ENCODE measurements around the gene GRIK5. TPM values are rescaled to one million over a fixed set of nuclear protein-coding genes. Genes with fewer than 3 reads are reported as not detected.

The GRIK5 gene
- total and polyA plus RNA-seq, 2 of the 8 experiments (the other 6 are each of a cell fraction or from before 2014, with no cell fraction given): 17.8 to 42.9 TPM

DNA sequence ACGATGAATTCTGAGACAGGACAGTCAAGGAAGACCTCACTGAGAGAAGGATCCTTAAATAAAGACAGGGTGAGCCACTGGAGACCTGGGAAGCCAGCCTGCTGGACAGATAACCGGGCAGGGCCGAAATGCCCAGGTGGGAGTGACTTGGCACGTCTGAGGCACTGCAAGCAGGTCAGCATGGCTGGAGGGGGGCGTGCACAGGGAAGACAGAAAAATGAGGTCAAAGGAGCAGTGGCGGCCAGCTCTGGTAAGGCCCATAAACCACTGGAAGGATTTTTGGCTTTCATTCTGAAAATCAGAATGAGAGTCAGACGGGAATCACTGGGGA, 70.2 kb downstream of the GRIK5 start:
- Histone ChIP-seq H3K79me2 (ENCODE audit: control insufficient read depth in 1 of 2, insufficient read depth in 2 of 2, low read length in 2 of 2) (no peaks in the 10 kb centered on the region), H3K14ac (ENCODE audit: insufficient read length) (no peak overlapping the region)

More for the DNA sequence above, 70.2 kb downstream of the GRIK5 start:
- H3K9ac ChIP-seq (replicated peaks in 1 of 4; ENCODE audit: extremely low read depth in 1 of 4, low read depth in 3 of 4, low read length in 3 of 4): no peak overlapping the region
- DNase-seq (ENCODE audit: low read depth in 1 of 2, low spot score in 2 of 2) (no peak), FAIRE-seq (no peak)
- H3K9me3 ChIP-seq (ENCODE audit: insufficient read depth in 2 of 2, low read depth in 1 of 2, low read length in 1 of 2): no peaks in the 10 kb centered on the region
- peaks cover 10 to 59% (median 50%) of the 10 kb centered on the region in 4 experiments for H3K27me3 ChIP-seq (replicated peaks in 1 of 4; ENCODE audit: control insufficient read depth in 3 of 4, extremely low read depth in 1 of 4, insufficient read depth in 3 of 4, low read length in 3 of 4)
- TF ChIP-seq BCL11A (IDR thresholded peaks at IDR 0.05; ENCODE audit: low read depth in 2 of 2, low read length in 2 of 2) (no peak), GTF2F1 (IDR thresholded peaks at IDR 0.05; ENCODE audit: borderline replicate concordance, low read depth, low read length) (no peak), CTBP2 (IDR thresholded peaks at IDR 0.05; ENCODE audit: borderline replicate concordance, insufficient read depth, insufficient read length, low read length) (no peak), EZH2 (IDR thresholded peaks at IDR 0.05; ENCODE audit: low read depth, low read length, severe bottlenecking) (peak; percentile 52)
- peaks cover 9 to 21% of the 10 kb centered on the region in 2 experiments for H4K20me1 ChIP-seq (replicated peaks in 1 of 2; ENCODE audit: control insufficient read depth in 1 of 2, insufficient read depth in 2 of 2, low read length in 2 of 2)
- H2BK120ac ChIP-seq (replicated peaks; ENCODE audit: low read depth, low read length): no peak overlapping the region
- no peak overlapping the region for H3K4ac ChIP-seq (replicated peaks; ENCODE audit: insufficient read length, low read depth, low read length)
- H3K27ac ChIP-seq (ENCODE audit: low read depth, low read length): no peak overlapping the region
- no peaks in the 10 kb centered on the region for H3K79me1 ChIP-seq (ENCODE audit: low read depth, low read length)
- no peak overlapping the region for H3K4me3 ChIP-seq (ENCODE audit: extremely low read depth in 1 of 4, insufficient read depth in 2 of 4, low read depth in 3 of 4, low read length in 4 of 4)
- peak overlapping the region; percentile 78 to 79; a peak in 1 of 4 replicates for H3K4me2 ChIP-seq (ENCODE audit: insufficient read depth in 1 of 2, low read depth in 2 of 2, low read length in 2 of 2)
- H2BK5ac ChIP-seq (ENCODE audit: low read depth, low read length): no peak overlapping the region
- no peak overlapping the region for H4K8ac ChIP-seq (ENCODE audit: extremely low read depth, insufficient read depth, low read length)
- H4K91ac ChIP-seq (replicated peaks; ENCODE audit: insufficient read length, low read length): no peak overlapping the region
- H2AFZ ChIP-seq (ENCODE audit: low read length): no peak overlapping the region
- no peak overlapping the region for H4K5ac ChIP-seq (ENCODE audit: insufficient read length, low read depth, low read length)
- H2BK20ac ChIP-seq (ENCODE audit: low read length): no peak overlapping the region
- no peaks in the 10 kb centered on the region; a peak in 2 of 8 replicates for H3K36me3 ChIP-seq (ENCODE audit: control insufficient read depth in 2 of 4, insufficient read depth in 4 of 4, low read length in 3 of 4)
- no peak overlapping the region for H2BK12ac ChIP-seq (ENCODE audit: low read depth, low read length)
- no peak overlapping the region for H3K56ac ChIP-seq (replicated peaks; ENCODE audit: insufficient read length, low read depth, low read length)
- H3K23ac ChIP-seq (ENCODE audit: insufficient read length): no peak overlapping the region
- ChIA-PET POLR2A (ENCODE audit: partially characterized antibody) (interaction anchor here (1.2 to 1.6 kb wide), 4 partner anchors 11 to 136 kb away, joined by 3 to 6 read pairs (median 6); no protein-coding TSS in a partner anchor), CTCF (ENCODE audit: partially characterized antibody) (interaction anchor here (0.7 to 3.5 kb wide), 10 partner anchors 11 to 421 kb away, joined by 3 to 27 read pairs (median 3); no protein-coding TSS in a partner anchor)
- no peak overlapping the region for H3K18ac ChIP-seq (ENCODE audit: extremely low read depth, low read length)
- WGBS, 2 experiments (ENCODE audit: extremely low coverage in 1 of 2, insufficient coverage in 1 of 2, insufficient read length in 1 of 2, insufficient replicate concordance in 2 of 2, low coverage in 1 of 2, low lambda C conversion rate in 2 of 2, missing lambda C conversion rate in 1 of 2): 86% methylated on average over 7 of the region's 7 CpGs; no CpG with 5 or more reads in 1 of the 2 experiments
- peaks cover 8% of the 10 kb centered on the region; the same call in 1 of the 2 replicates for H3K23me2 ChIP-seq (ENCODE audit: low read depth, low read length)
- H2BK15ac ChIP-seq (ENCODE audit: low read length): no peak overlapping the region
- no peak overlapping the region for H2AK5ac ChIP-seq (ENCODE audit: low read depth, low read length)
- H3K4me1 ChIP-seq (replicated peaks in 1 of 4; ENCODE audit: control insufficient read depth in 3 of 4, insufficient read depth in 4 of 4, low read length in 3 of 4): peaks cover 0 to 23% (median 4%) of the 10 kb centered on the region in 4 experiments; a peak in 5 of 7 replicates
